Measurements from ENCODE around the gene APCDD1.

DNA sequence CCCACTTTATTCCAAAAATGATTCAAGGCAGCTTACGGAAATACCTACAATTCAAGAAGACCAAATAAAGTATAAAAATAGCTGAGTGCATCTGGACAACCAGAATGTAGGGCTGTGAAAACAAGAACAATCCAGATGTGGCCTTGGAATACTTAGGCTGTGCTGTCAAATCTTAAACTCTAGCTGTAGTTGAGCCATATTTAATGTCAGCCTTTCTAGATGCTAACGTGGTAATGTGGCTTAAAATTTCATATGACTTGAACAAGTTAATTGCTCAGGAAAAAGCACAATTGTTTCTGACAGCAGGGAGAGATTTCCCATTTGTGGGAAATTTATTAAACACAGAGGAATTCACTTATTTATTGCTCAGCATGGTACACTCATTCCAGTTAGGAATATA is 56.8 kb downstream of the APCDD1 start:
- no peak for TF ChIP-seq CREB1 (CRISPR knock-in tag; IDR thresholded peaks at IDR 0.05; ENCODE audit: low read depth)
- TF ChIP-seq, protein P1, sequence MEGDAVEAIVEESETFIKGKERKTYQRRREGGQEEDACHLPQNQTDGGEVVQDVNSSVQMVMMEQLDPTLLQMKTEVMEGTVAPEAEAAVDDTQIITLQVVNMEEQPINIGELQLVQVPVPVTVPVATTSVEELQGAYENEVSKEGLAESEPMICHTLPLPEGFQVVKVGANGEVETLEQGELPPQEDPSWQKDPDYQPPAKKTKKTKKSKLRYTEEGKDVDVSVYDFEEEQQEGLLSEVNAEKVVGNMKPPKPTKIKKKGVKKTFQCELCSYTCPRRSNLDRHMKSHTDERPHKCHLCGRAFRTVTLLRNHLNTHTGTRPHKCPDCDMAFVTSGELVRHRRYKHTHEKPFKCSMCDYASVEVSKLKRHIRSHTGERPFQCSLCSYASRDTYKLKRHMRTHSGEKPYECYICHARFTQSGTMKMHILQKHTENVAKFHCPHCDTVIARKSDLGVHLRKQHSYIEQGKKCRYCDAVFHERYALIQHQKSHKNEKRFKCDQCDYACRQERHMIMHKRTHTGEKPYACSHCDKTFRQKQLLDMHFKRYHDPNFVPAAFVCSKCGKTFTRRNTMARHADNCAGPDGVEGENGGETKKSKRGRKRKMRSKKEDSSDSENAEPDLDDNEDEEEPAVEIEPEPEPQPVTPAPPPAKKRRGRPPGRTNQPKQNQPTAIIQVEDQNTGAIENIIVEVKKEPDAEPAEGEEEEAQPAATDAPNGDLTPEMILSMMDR (conservative IDR thresholded peaks at IDR 0.05; ENCODE audit: low read depth in 2 of 2): no peak
- TF ChIP-seq, protein P2, sequence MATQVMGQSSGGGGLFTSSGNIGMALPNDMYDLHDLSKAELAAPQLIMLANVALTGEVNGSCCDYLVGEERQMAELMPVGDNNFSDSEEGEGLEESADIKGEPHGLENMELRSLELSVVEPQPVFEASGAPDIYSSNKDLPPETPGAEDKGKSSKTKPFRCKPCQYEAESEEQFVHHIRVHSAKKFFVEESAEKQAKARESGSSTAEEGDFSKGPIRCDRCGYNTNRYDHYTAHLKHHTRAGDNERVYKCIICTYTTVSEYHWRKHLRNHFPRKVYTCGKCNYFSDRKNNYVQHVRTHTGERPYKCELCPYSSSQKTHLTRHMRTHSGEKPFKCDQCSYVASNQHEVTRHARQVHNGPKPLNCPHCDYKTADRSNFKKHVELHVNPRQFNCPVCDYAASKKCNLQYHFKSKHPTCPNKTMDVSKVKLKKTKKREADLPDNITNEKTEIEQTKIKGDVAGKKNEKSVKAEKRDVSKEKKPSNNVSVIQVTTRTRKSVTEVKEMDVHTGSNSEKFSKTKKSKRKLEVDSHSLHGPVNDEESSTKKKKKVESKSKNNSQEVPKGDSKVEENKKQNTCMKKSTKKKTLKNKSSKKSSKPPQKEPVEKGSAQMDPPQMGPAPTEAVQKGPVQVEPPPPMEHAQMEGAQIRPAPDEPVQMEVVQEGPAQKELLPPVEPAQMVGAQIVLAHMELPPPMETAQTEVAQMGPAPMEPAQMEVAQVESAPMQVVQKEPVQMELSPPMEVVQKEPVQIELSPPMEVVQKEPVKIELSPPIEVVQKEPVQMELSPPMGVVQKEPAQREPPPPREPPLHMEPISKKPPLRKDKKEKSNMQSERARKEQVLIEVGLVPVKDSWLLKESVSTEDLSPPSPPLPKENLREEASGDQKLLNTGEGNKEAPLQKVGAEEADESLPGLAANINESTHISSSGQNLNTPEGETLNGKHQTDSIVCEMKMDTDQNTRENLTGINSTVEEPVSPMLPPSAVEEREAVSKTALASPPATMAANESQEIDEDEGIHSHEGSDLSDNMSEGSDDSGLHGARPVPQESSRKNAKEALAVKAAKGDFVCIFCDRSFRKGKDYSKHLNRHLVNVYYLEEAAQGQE (IDR thresholded peaks at IDR 0.05; ENCODE audit: unreplicated experiment): no peak
- no peak for TF ChIP-seq EZH2 (IDR thresholded peaks at IDR 0.05; ENCODE audit: low read depth, unreplicated experiment)
- TF ChIP-seq ZNF331 (CRISPR knock-in tag; IDR thresholded peaks at IDR 0.05; ENCODE audit: low read depth): no peak
- no peak for TF ChIP-seq POLR2AphosphoS5 (IDR thresholded peaks at IDR 0.05; ENCODE audit: low read depth)
- TF ChIP-seq JUNB (IDR thresholded peaks at IDR 0.05; ENCODE audit: unreplicated experiment): no peak

Measured in GM23338 (cell line).